ENCODE data around the gene TMEM248.

GRCh38 chr7:66910789-66911188 lies 10.2 kb upstream of the TMEM248 start:
- TF ChIP-seq CTCF (IDR thresholded peaks at IDR 0.05): no peak
- TF ChIP-seq EZH2 (IDR thresholded peaks at IDR 0.05; ENCODE audit: borderline replicate concordance, insufficient read depth, low read depth, low read length, poor library complexity, severe bottlenecking): no peak

All from B cell (primary cell).